HG03196 (cell line): ENCODE measurements around the gene CD209.
"Not testable (repeated sequence)": the region's sequence is repeated elsewhere in the genome, so short reads cannot be mapped to it uniquely, and the experiment has no call there.

ENCODE experiments used
- ATAC-seq: cut with Tn5 transposase; IDR thresholded peaks from one replicate; pipeline ENCODE4 v1.9.1; 2021; ENCODE audit not compliant: unreplicated experiment

Gene CD209

DNA sequence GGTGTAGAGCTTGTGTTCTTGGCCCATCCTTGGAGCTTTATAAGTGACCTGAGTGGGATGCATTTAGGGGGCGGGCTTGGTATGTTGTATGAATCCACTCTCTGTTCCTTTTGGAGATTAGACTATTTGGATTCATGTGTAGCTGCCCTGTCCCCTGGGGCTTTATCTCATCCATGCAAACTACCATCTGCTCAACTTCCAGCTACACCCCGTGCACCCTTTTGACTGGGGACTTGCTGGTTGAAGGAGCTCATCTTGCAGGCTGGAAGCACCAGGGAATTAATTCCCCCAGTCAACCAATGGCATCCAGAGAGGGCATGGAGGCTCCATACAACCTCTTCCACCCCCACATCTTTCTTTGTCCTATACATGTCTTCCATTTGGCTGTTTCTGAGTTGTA is 21.8 kb upstream of the CD209 start:
- no peak for ATAC-seq

DNA sequence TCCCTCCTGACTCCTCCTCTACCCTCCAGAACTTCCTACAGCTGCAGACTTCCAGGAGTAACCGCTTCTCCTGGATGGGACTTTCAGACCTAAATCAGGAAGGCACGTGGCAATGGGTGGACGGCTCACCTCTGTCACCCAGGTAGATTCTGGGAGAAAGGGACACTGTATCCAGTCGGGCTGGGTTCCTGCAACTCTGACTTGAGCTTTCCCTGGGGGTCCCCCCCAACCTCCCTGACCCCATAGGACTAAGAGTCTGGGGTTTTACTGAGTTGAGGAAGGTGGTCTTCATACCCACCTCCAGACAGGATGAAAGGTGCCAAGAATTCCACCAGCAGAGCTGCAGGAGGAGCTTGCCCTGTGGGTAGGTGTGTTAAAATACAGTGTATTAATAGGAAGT is 20.2 kb upstream of the CD209 start:
- no peak for ATAC-seq

DNA sequence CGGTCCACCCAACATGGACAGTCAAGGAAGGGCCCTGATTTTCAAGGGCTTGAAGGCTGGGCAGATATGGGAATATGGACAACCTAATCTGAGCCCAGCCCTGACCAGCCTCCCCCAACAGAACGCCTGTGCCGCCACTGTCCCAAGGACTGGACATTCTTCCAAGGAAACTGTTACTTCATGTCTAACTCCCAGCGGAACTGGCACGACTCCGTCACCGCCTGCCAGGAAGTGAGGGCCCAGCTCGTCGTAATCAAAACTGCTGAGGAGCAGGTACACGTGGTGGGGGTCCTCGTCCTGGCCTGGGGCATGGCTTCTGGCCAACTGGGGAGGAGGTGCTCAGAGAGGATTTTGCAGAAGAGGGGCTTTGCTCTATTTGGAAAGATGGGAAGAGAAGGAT is 19.2 kb upstream of the CD209 start:
- no peak for ATAC-seq

DNA sequence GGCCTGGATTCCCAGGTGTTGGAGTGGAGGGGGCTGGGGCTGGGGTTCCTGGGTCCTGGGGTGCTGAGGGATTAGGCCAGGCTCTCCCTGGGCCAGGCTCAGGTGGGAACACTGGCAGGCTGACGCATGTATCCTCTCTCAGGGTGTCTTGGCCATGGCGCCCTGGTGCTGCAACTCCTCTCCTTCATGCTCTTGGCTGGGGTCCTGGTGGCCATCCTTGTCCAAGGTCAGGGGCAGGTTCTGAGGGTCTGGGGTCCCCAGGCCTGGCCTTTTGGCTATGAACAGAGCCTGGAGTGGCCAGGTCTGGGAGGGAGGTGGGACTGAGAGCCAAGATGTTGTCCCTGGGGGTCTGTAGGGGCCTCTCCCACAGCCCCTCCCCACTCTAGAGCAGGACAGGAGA is 17.7 kb upstream of the CD209 start:
- ATAC-seq, result not testable (repeated sequence)

DNA sequence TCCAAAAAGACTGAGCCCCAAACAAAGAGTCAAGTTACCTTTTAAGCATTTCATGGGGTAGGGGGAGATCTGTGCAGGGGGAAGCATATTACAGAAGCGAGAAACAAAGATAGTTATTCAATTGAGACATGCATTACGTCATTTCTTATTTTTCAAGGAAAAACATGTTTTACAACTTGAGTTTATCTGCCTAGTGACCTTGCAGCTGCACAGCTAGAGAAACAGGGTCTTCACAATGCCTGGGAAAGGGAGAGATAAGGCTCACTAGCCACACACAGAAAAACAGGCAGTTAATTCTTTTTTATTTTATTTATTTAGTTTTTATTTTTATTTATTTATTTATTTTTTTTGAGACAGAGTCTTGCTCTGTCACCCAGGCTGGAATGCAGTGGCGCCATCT is 16.8 kb upstream of the CD209 start:
- not testable (repeated sequence) for ATAC-seq

DNA sequence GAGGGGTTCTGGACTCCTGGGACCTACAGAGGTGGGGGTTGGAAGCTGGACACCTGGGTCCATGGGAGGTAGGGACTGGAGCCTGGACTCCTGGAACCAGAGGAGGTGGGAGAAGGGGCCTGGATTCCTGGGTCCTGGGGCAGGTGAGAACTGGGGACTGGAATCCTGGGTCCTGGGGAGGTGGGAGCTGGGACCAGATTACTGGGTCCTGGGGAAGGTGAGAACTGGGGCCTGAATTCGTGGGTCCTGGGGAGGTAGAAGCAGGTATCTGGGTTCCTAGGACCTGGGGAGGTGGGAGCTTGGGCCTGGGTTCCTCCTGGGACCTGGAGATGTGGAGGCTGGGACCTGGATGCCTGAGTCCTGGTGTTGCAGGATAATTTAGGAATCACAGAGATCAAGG is 16.4 kb upstream of the CD209 start:
- ATAC-seq, result no peak

DNA sequence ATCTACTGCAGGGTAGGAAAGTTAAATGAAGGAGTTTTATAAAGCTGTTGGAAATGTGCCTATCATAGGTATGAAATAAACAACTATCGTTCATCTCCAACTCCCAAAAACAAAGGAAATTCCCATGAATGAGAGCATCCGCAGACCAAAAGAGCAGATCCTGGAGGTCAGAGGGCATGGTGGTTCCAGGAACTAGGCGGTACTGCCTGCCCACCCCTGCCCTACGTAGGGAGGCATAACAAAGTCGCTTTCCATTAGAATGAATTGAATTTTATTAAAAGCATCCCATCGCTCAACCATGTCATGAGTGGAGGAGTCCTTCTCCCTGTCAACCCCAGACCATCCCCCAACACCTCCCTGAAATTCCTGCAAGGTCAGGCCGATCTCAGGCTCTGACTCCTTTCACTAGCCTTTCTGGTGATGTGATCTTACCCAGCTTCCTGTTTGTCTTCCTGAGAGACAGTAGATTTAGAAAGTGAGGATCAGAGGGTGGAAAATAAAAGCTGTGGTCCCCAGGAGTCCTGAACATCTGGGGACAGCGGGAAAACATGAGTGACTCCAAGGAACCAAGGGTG is 15.5 kb upstream of the CD209 start, which contains the start of gene CLEC4M:
CLEC4M (plus strand) TSS at position 525 of the 575 bp plus-strand sequence; CDS start at position 549, 24 bp downstream.
- ATAC-seq, result no peak

DNA sequence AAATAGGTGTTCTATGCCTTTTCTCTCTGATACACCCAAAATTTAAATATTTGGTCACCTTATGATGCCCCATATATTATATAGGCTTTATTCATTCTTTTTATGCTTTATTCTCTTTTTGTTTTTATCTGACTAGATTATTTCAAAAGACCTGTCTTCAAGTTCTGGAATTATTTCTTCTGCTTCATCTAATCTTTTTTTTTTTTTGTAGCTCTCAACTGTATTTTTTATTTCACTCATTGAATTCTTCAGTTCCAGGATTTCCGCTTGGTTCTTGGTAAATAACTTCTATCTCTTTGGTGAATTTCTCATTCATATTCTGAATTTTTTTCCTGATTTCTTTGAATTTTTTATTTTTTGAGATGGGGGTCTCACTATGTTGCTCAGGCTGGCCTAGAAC is 11.8 kb upstream of the CD209 start:
- ATAC-seq, result no peak

DNA sequence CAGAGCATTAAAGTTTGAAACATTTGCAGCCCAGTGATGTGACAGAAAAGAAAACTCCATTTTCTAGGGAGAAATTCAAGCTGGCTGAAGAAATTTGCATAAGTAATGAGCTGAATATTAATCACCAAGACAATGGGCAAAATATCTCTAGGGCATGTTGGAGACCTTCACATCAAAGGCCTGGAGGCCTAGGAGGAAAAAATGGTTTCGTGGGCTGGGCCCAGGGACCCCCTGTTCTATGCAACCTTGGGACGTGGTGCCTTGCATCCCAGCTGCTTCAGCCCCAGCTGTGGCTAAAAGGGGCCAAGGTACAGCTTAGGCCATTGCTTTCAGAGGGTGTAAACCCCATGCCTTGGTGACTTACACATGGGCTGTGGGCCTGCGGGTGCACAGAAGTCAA is 10.0 kb upstream of the CD209 start:
- no peak for ATAC-seq

DNA sequence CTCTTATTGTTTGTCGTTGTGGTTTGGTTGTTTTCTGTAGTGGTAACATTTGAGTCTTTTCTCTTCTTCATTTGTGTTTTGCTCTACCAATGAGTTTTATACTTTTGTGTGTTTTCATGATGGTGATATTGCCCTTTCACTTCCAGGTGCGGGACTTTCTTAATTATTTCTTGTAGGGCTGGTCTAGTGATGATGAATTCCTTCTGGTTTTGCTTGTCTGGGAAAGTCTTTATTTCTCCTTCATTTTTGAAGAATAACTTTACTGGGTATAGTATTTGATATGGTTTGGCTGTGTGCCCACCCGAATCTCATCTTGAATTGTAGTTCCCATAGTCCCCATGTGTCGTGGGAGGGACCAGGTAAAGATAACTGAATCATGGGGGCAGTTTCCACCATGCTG is 8.9 kb upstream of the CD209 start:
- no peak for ATAC-seq

DNA sequence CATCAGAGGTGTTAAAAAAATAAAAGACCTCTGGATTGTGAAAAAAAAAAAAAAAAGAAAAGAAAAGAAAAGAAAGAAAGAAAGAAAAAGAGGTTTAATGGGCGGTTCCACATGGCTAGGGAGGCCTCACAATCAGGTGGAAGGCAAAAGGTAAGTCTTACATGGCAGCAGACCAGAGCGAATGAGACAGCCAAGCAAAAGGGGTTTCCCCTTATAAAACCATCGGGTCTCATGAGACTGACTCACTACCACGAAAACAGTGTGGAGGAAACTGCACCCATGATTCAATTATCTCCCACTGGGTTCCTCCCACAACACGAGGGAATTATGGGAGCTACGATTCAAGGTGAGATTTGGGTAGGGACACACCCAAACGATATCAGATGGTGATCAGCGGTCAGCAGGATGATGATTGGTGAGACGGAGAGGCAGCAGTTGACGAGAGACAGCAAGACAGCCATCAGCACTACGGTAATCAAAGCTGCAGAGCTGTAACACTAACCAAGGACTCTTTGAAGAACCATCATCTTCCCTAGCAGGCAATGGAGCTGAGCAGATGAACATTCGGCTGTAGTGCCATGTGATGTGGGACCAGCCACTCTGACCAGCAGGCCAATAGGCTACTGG is 3.9 kb upstream of the CD209 start:
- ATAC-seq, result no peak

DNA sequence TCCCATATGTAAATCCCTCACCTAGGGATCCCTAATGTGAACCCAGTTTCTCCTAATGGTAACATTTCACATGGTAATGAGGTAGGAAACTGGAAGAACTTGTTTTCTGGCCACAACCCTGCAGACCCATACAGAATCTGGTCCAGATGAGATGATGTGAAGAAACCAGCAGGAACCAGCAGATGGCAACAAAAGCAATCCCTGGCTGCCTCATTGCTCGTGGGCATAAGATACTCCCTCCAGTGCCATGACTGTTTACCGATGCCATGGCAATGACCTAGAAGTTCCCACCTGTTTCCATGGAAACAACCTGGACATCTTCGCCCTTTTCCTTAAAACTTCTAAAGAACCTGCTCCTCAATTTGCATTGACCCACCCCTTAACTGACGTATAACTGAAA is 1.4 kb upstream of the CD209 start:
- ATAC-seq, result no peak

DNA sequence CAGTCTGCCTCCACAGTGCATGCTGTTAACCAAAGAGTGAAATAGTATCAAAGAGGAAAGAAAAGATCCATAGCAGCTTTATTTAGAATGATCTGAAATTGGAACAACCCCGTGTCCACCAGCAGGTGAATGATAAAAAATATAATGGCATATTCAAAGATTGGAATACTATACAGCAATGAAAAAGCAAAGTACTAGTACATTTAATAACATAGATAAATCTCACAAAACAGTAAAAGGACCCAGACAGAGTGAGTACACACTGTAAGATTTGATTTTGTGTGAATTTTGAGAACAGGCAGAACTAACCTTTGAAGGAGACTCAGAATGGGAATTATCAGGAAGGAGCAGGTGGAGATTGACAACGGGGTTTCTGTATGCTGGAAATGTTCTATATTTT is 837 bp upstream of the CD209 start:
- ATAC-seq, result no peak

DNA sequence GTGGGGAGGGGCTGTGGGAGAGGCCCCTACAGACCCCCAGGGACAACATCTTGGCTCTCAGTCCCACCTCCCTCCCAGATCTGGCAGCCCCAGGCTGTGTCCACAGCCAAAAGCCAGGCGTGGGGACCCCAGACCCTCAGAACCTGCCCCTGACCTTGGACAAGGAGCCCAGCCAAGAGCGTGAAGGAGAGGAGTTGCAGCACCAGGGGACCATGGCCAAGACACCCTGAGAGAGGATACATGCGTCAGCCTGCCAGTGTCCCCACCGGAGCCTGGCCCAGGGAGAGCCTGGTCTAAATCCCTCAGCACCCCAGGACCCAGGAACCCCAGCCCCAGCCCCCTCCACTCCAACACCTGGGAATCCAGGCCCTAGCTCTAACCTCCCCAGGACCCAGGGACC is 1.0 kb downstream of the CD209 start:
- ATAC-seq, result not testable (repeated sequence)

DNA sequence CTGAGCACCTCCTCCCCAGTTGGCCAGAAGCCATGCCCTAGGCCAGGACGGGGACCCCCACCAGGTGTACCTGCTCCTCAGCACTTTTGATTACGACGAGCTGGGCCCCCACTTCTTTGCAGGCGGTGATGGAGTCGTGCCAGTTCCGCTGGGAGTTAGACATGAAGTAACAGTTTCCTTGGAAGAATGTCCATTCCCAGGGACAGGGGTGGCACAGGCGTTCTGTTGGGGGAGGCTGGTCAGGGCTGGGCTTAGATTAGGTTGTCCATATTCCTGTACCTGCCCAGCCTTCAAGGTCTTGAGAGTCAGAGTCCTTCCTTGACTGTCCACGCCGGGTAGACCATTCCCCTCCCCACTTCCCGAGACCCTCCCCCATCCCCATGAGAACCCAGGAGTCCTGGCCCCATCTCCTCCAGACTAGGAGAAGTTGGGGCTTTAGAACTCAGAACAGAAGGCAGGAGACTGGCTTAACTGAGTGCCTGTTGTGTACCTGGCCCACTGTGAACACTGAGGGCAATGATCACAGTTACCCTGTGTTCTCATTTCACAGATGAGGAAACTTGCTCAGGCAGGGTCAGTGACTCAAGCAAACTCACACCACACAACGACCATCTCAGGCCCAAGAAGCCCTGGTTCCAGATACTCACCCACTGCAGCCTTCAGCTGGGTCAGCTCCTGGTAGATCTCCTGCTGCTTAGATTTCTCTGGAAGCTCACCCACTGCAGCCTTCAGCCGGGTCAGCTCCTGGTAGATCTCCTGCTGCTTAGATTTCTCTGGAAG is 2.3 kb downstream of the CD209 start:
- no peak for ATAC-seq

DNA sequence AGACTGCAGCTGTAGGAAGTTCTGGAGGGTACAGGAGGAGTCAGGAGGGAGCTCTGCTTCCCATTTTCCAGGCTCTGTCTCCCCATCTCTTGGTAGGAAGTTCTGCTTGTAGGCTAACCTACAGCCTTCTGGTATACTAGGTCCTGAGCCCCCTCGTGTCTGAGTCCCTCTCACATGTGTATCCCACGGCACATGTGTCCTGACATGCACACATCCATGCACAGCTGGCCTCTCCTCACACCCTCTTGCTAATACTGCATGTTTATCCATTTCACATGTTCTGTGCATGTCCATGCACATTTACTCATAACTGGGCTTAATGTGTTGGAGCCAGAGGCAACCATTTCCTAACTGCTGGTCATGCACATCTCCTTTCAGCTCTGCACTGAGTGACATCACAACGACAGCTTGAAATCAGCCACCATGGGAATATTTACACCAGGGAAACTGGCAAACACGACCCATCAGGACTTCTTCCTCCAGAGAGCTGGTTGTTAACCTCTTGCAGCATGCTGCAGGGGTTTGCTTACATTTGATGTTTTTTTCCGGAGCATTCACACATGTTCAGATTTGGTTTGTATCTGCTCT is 3.0 kb downstream of the CD209 start:
- no peak for ATAC-seq

DNA sequence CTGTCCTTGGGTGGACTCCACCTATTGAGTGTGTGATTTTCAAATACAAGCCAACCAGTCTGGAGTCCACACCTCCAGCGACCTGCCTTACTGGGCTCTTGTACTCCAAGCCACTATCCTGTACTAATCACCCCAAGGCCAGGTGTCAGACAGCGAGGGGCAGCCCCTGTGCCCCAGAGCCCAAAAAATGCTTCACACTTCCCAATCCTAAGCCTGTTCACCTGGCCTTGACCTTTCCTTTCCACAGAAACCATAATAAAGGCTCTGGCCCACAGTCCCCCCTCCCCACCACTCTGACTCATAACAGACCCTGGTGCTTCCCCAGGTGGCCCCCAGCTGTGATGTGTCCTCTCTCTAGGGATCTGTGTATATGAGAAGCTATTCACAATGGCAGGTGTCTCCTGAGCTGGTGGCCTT is 3.9 kb downstream of the CD209 start:
- peak; percentile 75 for ATAC-seq

DNA sequence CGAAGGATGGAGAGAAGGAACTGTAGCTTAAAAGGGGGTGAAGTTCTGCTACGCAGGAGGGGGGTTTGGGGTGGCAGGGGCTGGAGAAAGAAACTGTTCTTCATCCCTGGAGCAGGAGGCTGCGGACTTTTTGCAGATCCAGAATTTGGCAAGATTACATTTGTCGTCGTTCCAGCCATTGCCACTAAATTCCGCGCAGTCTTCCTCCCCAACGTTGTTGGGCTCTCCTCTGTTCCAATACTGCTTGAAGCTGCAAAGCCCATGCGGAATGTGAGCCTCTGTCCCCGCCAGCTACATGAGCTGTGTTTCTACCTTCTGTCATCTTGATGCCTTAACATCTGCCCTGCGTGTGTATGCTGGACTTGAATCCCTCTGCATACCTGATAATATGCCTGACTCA is 4.3 kb downstream of the CD209 start:
- ATAC-seq, result no peak

DNA sequence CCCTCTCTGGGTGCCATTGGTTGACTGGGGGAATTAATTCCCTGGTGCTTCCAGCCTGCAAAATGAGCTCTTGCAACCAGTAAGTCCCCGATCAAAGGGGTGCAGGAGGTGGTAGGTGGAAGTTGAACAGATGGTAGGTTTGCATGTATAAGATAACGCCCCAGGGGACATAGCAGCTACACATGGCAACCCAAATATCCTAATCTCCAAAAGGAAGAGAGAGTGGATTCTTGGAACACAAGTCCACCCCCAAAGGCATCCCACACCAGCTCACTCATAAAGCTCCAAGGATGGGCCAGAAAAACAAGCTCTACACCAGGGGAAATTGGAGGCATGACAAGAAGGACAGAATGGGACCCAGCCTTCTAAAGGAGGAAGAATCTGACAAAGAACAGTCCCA is 4.8 kb downstream of the CD209 start:
- no peak for ATAC-seq

DNA sequence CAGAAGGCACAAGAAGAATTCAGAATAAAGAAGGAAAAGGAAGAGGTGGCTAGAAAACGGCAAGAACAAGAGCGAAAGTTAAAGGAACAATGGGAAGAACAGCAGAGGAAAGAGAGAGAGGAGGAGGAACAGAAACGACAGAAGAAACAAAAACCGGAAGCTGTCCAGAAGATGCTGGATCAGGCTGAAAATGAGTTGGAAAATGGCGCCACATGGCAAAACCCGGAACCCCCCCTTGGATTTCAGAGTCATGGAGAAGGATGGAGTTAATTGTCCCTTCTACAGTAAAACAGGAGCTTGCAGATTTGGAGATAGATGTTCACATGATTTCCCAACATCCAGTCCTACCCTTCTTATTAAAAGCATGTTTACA is 6.7 kb downstream of the CD209 start:
- no peak for ATAC-seq

DNA sequence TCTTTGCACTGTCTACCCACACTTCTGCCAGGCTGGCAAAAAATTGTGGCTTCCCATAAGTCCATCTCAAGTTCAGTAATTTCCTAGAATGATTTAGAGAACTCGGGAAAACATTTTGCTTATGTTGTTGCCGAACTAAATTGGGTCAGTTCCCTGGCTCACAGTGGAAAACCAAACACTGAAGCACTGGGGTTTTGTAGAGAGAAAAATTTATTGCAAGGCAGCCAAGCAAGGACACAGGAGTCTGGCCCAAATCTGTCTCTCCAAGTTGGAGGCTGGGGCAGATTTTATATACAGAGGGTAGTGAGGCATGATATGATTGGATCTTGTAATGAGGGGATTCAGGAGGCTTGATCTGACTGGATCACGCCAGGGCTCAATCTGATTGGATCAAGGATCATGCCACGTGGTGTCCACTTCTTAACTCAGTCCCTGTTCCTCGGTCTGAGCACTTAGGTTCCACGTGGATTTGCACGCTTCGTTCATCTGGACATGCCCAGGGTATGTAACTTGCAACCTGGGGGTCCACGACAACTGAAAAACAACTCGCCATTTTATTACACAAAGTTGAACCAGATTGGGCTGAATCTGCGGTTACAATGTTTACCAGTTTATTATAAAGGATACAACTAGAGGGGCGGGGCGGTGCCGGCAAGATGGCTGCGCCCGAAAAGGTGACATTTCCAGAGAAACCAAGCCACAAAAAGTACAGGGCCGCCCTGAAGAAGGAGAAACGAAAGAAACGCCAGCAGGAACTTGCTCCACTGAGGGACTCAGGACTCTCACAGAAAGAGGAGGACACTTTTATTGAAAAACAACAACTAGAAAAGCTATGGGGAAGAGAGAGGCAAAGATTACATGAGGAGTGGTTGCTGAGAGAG is 7.3 kb downstream of the CD209 start:
- no peak for ATAC-seq
